VCaP (cell line): Measurements from ENCODE around the gene WBP1.
A peak's percentile ranks its signal among the peaks of the same experiment; 100 is the strongest.

Experiments used
- H3K27ac ChIP-seq: fragments of 450-650 bp; 2 replicates; pipeline ENCODE4 v1.5.1; 2017
- CTCF ChIP-seq: fragments of 450-650 bp; conservative IDR thresholded peaks from 2 replicates; pipeline ENCODE4 v1.5.1; 2017; ENCODE audit warnings: mild to moderate bottlenecking, moderate library complexity

WBP1 gene

GRCh38 chr2:74461187-74462053 is 3.2 kb downstream of the WBP1 start:
- H3K27ac ChIP-seq: no peak overlapping the region
- TF ChIP-seq CTCF: no peak

GRCh38 chr2:74462054-74462785 is 4.0 kb downstream of the WBP1 start:
- TF ChIP-seq CTCF: no peak
- H3K27ac ChIP-seq: no peak overlapping the region

- no peak for TF ChIP-seq CTCF
- no peak overlapping the region for H3K27ac ChIP-seq
Observed at GRCh38 chr2:74462786-74463105, 4.5 kb downstream of the WBP1 start.

GRCh38 chr2:74464406-74464805 is 6.2 kb downstream of the WBP1 start:
- no peak for TF ChIP-seq CTCF
- peak overlapping the region; percentile 82 for H3K27ac ChIP-seq

- H3K27ac ChIP-seq: peak overlapping the region; percentile 97
Observed at GRCh38 chr2:74470742-74471141, 12.5 kb downstream of the WBP1 start.

GRCh38 chr2:74471332-74472065 is 13.3 kb downstream of the WBP1 start:
- no peak for TF ChIP-seq CTCF
- peak overlapping the region; percentile 97 for H3K27ac ChIP-seq

- TF ChIP-seq CTCF: no peak
- peak within 1 kb of the TSS; percentile 97 for H3K27ac ChIP-seq
Observed at GRCh38 chr2:74472086-74472944, 14.1 kb downstream of the WBP1 start, which contains the start of gene MRPL53. MRPL53 (minus strand) TSS chr2:74472680; CDS start chr2:74472660, 20 bp downstream.
